H9 (cell line): ENCODE data around the gene DUSP7. TPM values are rescaled to one million over a fixed set of nuclear protein-coding genes. Genes with fewer than 3 reads are reported as not detected.

Experiments used
- DNase-seq: peaks from one replicate; pipeline ENCODE4 v3.0.0-alpha.2; 2017
- H2AFZ ChIP-seq: one replicate; pipeline ENCODE4 v1.6.1; 2013; ENCODE audit warnings: mild to moderate bottlenecking, low read length, control low read depth, moderate library complexity
- H2AK5ac ChIP-seq: 2 replicates; pipeline ENCODE4 v1.6.1; 2013; ENCODE audit warnings: low read length, control low read depth, mixed read lengths; ENCODE audit not compliant: insufficient read length
- H2BK120ac ChIP-seq: one replicate; pipeline ENCODE4 v1.6.1; 2013; ENCODE audit warnings: low read depth, mild to moderate bottlenecking, low read length, control low read depth, inconsistent platforms; ENCODE audit not compliant: poor library complexity, severe bottlenecking
- H2BK12ac ChIP-seq: 2 replicates; pipeline ENCODE4 v1.6.1; 2013; ENCODE audit warnings: low read length, control low read depth, mixed read lengths, low read depth; ENCODE audit not compliant: insufficient read length
- H2BK15ac ChIP-seq: 2 replicates; pipeline ENCODE4 v1.6.1; 2013; ENCODE audit warnings: low read depth, low read length, control low read depth
- H2BK20ac ChIP-seq: one replicate; pipeline ENCODE4 v1.6.1; 2013; ENCODE audit warnings: low read depth, mild to moderate bottlenecking, low read length, control low read depth, inconsistent platforms; ENCODE audit not compliant: poor library complexity, severe bottlenecking
- H2BK5ac ChIP-seq: 2 replicates; pipeline ENCODE4 v1.6.1; 2013; ENCODE audit warnings: low read length, control low read depth, mixed read lengths; ENCODE audit not compliant: insufficient read length
- H3K14ac ChIP-seq: 2 replicates; pipeline ENCODE4 v1.6.1; 2013; ENCODE audit warnings: low read length, control low read depth; ENCODE audit not compliant: insufficient read depth
- H3K18ac ChIP-seq: 2 replicates; pipeline ENCODE4 v1.6.1; 2013; ENCODE audit warnings: low read depth, mild to moderate bottlenecking, mixed read lengths, low read length, control low read depth; ENCODE audit not compliant: insufficient read length
- H3K23ac ChIP-seq: 2 replicates; pipeline ENCODE4 v1.6.1; 2013; ENCODE audit warnings: low read length, control low read depth, mixed read lengths, low read depth; ENCODE audit not compliant: insufficient read length
- H3K23me2 ChIP-seq: 2 replicates; pipeline ENCODE4 v1.6.1; 2013; ENCODE audit warnings: low read depth, mild to moderate bottlenecking, mixed read lengths, low read length, control low read depth; ENCODE audit not compliant: insufficient read length, poor library complexity, severe bottlenecking
- H3K27ac ChIP-seq: 2 replicates; pipeline ENCODE4 v1.5.1; 2013; ENCODE audit warnings: low read length, control low read depth, mixed read lengths, low read depth; ENCODE audit not compliant: insufficient read length
- H3K27me3 ChIP-seq: 2 replicates; pipeline ENCODE4 v1.6.1; 2013; ENCODE audit warnings: low read length, control low read depth, inconsistent platforms; ENCODE audit not compliant: insufficient read depth
- H3K4ac ChIP-seq: 2 replicates; pipeline ENCODE4 v1.6.1; 2013; ENCODE audit warnings: low read depth, mild to moderate bottlenecking, control low read depth, inconsistent platforms, low read length, moderate library complexity
- H3K4me1 ChIP-seq: 2 replicates; pipeline ENCODE4 v1.6.1; 2013; ENCODE audit warnings: low read length, control low read depth, inconsistent platforms; ENCODE audit not compliant: insufficient read depth
- H3K4me2 ChIP-seq: 2 replicates; pipeline ENCODE4 v1.6.1; 2013; ENCODE audit warnings: low read length, control low read depth, mixed read lengths; ENCODE audit not compliant: insufficient read length, insufficient read depth
- H3K56ac ChIP-seq: 2 replicates; pipeline ENCODE4 v1.6.1; 2013; ENCODE audit warnings: low read depth, mild to moderate bottlenecking, mixed read lengths, low read length, control low read depth; ENCODE audit not compliant: insufficient read length
- H3K79me1 ChIP-seq: 2 replicates; pipeline ENCODE4 v1.6.1; 2013; ENCODE audit warnings: low read depth, mild to moderate bottlenecking, moderate library complexity, low read length, control low read depth, inconsistent platforms; ENCODE audit not compliant: insufficient read depth, poor library complexity, severe bottlenecking
- H3K79me2 ChIP-seq: 2 replicates; pipeline ENCODE4 v1.6.1; 2013; ENCODE audit warnings: low read length, control low read depth, inconsistent platforms; ENCODE audit not compliant: insufficient read depth
- H3K9ac ChIP-seq: 2 replicates; pipeline ENCODE4 v1.6.1; 2013; ENCODE audit warnings: low read length, control low read depth, mixed read lengths; ENCODE audit not compliant: insufficient read length; ENCODE audit errors: extremely low read depth
- H3K9me3 ChIP-seq: one replicate; pipeline ENCODE4 v1.6.1; 2013; ENCODE audit warnings: low read depth, low read length, inconsistent platforms; ENCODE audit not compliant: control insufficient read depth
- H3T11ph ChIP-seq: one replicate; pipeline ENCODE4 v1.6.1; 2013; ENCODE audit warnings: mild to moderate bottlenecking, low read length, control low read depth, inconsistent platforms
- H4K20me1 ChIP-seq: one replicate; pipeline ENCODE4 v1.6.1; 2013; ENCODE audit not compliant: control insufficient read depth, insufficient read length, insufficient read depth
- H4K5ac ChIP-seq: 2 replicates; pipeline ENCODE4 v1.6.1; 2013; ENCODE audit warnings: low read depth, mild to moderate bottlenecking, mixed read lengths, low read length, control low read depth; ENCODE audit not compliant: insufficient read length
- H4K8ac ChIP-seq: replicated peaks from 2 replicates; pipeline ENCODE4 v1.6.1; 2013; ENCODE audit warnings: low read length, control low read depth, mixed read lengths, low read depth; ENCODE audit not compliant: insufficient read length
- H4K91ac ChIP-seq: 2 replicates; pipeline ENCODE4 v1.6.1; 2013; ENCODE audit warnings: low read depth, mild to moderate bottlenecking, moderate library complexity, mixed read lengths, low read length, control low read depth; ENCODE audit not compliant: insufficient read length
- H3K27ac Mint-ChIP-seq, 3 experiments: 2 replicates in 2 of 3; 3 replicates in 1 of 3; pipeline ENCODE4 v1.8.0; 2020 to 2021; ENCODE audit warnings: mixed read lengths in 3 of 3, mild to moderate bottlenecking in 1 of 3, moderate library complexity in 1 of 3
- H3K27me3 Mint-ChIP-seq: 2 replicates; pipeline ENCODE4 v1.8.0; 2021; ENCODE audit warnings: low read depth, mild to moderate bottlenecking, moderate library complexity, mixed read lengths
- H3K36me3 Mint-ChIP-seq, 3 experiments: 2 replicates in 2 of 3; 3 replicates in 1 of 3; pipeline ENCODE4 v1.8.0; 2020 to 2021; ENCODE audit warnings: low read depth in 3 of 3, mixed read lengths in 3 of 3; ENCODE audit not compliant: insufficient read depth in 1 of 3
- H3K4me1 Mint-ChIP-seq, 2 experiments: 2 replicates each; pipeline ENCODE4 v1.8.0; 2020; ENCODE audit warnings: mixed read lengths in 2 of 2
- H3K4me3 Mint-ChIP-seq, 2 experiments: 2 replicates in 1 of 2; 3 replicates in 1 of 2; pipeline ENCODE4 v1.8.0; 2020 to 2021; ENCODE audit warnings: mild to moderate bottlenecking in 2 of 2, mixed read lengths in 2 of 2, moderate library complexity in 1 of 2
- H3K9me3 Mint-ChIP-seq, 2 experiments: 2 replicates in 1 of 2; 3 replicates in 1 of 2; pipeline ENCODE4 v1.8.0; 2020; ENCODE audit warnings: mild to moderate bottlenecking in 2 of 2, mixed read lengths in 2 of 2, moderate library complexity in 1 of 2
- WGBS: extraction: QIAGEN DNeasy Blood & Tissue Kit; methylation state at CpG from one replicate; pipeline ENCODE4 v1.1.7; 2013; ENCODE audit warnings: missing lambda C conversion rate, low lambda C conversion rate, mixed read lengths; ENCODE audit not compliant: insufficient read length; ENCODE audit errors: extremely low coverage; 5-methylcytosine and 5-hydroxymethylcytosine counted together
- total RNA-seq: library from RNA; stranded (reverse); gene quantifications from 2 replicates; pipeline ENCODE4 v1.2.1, GENCODE V29; 2021
- TF ChIP-seq, protein P1 (sequence below): fragments of 200-600 bp; sonication (generic); conservative IDR thresholded peaks from 3 replicates; pipeline ENCODE4 v1.8.0; 2021; ENCODE audit warnings: antibody characterized with exemption, mild to moderate bottlenecking

Gene DUSP7
- total RNA-seq, 1 experiment from 2014 or later = 24.0 TPM

DNA sequence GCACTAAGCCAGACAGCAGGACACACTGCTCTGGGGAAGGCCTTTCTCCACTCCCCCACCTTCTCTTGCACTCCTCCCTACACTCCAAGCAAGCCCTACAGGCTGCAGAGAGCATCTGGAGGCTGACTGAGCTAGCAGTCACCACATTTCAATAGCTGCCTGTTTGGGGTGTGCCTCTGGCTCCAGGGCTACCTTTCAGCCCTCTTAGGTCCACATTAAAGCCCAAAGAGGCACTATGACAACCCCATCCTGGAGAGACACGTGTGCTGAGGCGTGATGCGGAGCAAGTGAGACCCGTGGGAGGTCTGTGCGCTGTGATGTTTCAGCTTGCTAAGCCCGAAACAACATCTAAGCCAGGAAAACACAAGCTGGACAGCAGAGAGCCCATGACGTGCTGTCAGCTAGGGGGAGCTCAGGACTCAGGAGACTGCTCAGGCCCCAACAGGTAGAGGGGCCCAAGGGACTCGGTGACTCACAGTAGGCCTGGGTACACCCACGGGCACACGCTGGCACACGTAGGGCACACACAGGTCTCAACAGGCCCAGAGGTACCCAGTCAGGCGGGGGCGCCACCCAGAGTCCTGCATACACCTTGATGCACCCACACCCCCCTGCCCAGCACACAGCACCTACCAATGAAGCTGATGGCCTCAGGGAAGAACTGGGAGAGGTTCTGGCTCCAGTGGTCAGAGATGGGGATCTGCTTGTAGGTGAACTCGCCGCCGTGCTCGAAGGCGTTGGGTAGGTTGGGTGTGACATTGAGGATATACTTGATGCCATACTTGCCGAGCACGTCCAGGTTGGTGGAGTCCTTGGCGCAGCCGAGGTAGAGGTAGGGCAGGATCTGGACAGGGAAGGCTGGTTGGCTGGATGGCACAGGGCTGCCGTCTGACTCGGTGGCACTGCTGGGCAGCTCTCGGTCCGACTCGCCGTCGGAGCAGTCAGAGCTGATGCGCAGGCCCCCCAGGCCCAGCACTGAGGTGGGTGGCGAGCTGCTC, 2.8 kb downstream of the DUSP7 start:
- no peaks in the 10 kb centered on the region; the same call in 1 of the 2 replicates for H3K27me3 ChIP-seq
- H3K18ac ChIP-seq = no peak overlapping the region
- H2BK15ac ChIP-seq = no peak overlapping the region
- H3K27ac Mint-ChIP-seq = peak overlapping the region in 2 of 3 experiments; percentile 65 to 76; a peak in 3 of 7 replicates
- no peaks in the 10 kb centered on the region for H4K20me1 ChIP-seq
- H3K4me1 Mint-ChIP-seq = peaks cover 15 to 28% of the 10 kb centered on the region in 2 experiments
- no peak overlapping the region for H2BK20ac ChIP-seq
- no CpG with 5 or more reads among the region's 31 CpGs for WGBS
- no peak overlapping the region for H3K9ac ChIP-seq
- no peak overlapping the region for H3K14ac ChIP-seq
- H2BK12ac ChIP-seq = no peak overlapping the region
- H4K8ac ChIP-seq = no peak overlapping the region
- H3K9me3 Mint-ChIP-seq = no peaks in the 10 kb centered on the region
- H2BK5ac ChIP-seq = no peak overlapping the region
- H3K4me2 ChIP-seq = no peak overlapping the region
- no peaks in the 10 kb centered on the region for H3K79me2 ChIP-seq
- peaks cover 13% of the 10 kb centered on the region for H3K23me2 ChIP-seq
- H4K5ac ChIP-seq = no peak overlapping the region
- H2AK5ac ChIP-seq = no peak overlapping the region
- no peaks in the 10 kb centered on the region for H3K79me1 ChIP-seq
- H3K56ac ChIP-seq = no peak overlapping the region
- no peak overlapping the region for H2BK120ac ChIP-seq
- H3K27ac ChIP-seq = peak overlapping the region; percentile 24
- H3K36me3 Mint-ChIP-seq = peaks cover 15 to 44% (median 35%) of the 10 kb centered on the region in 3 experiments; a peak in 6 of 7 replicates
- no peak for DNase-seq
- no peaks in the 10 kb centered on the region for H3K9me3 ChIP-seq
- peaks cover 5% of the 10 kb centered on the region for H3K27me3 Mint-ChIP-seq
- peaks cover 5% of the 10 kb centered on the region; the same call in 1 of the 2 replicates for H3K4me1 ChIP-seq
- H2AFZ ChIP-seq = no peak overlapping the region
- no peak overlapping the region for H3K23ac ChIP-seq
- H3K4ac ChIP-seq = no peak overlapping the region
- peak overlapping the region; percentile 36 to 69; a peak in 4 of 5 replicates for H3K4me3 Mint-ChIP-seq
- TF ChIP-seq, protein P1, sequence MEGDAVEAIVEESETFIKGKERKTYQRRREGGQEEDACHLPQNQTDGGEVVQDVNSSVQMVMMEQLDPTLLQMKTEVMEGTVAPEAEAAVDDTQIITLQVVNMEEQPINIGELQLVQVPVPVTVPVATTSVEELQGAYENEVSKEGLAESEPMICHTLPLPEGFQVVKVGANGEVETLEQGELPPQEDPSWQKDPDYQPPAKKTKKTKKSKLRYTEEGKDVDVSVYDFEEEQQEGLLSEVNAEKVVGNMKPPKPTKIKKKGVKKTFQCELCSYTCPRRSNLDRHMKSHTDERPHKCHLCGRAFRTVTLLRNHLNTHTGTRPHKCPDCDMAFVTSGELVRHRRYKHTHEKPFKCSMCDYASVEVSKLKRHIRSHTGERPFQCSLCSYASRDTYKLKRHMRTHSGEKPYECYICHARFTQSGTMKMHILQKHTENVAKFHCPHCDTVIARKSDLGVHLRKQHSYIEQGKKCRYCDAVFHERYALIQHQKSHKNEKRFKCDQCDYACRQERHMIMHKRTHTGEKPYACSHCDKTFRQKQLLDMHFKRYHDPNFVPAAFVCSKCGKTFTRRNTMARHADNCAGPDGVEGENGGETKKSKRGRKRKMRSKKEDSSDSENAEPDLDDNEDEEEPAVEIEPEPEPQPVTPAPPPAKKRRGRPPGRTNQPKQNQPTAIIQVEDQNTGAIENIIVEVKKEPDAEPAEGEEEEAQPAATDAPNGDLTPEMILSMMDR = peak; percentile 25; the same call in 1 of the 3 replicates
- no peak overlapping the region for H3T11ph ChIP-seq
- no peak overlapping the region for H4K91ac ChIP-seq
